SJSA1 (cell line): Measurements from ENCODE around the gene SULT1A1. TPM values are rescaled to one million over a fixed set of nuclear protein-coding genes. Genes with fewer than 3 reads are reported as not detected.
"Not testable (repeated sequence)": the region's sequence is repeated elsewhere in the genome, so short reads cannot be mapped to it uniquely, and the experiment has no call there.

Source experiments
- DNase-seq, 2 experiments: peaks; one replicate each; pipeline ENCODE4 v3.0.0-alpha.2; 2015 to 2020; ENCODE audit warnings: low spot score in 2 of 2, low read depth in 1 of 2
- H3K27ac ChIP-seq: fragments of 250-450 bp; sonication (Bioruptor Pico); 2 replicates; pipeline ENCODE4 v1.5.1; 2020; ENCODE audit warnings: mild to moderate bottlenecking, moderate library complexity
- H3K27me3 ChIP-seq: fragments of 250-450 bp; sonication (Bioruptor Pico); replicated peaks from 2 replicates; pipeline ENCODE4 v1.5.1; 2020; ENCODE audit warnings: mild to moderate bottlenecking, moderate library complexity
- H3K36me3 ChIP-seq: fragments of 250-450 bp; sonication (Bioruptor Pico); 2 replicates; pipeline ENCODE4 v1.5.1; 2020; ENCODE audit warnings: mild to moderate bottlenecking
- H3K4me1 ChIP-seq: fragments of 250-450 bp; sonication (Bioruptor Pico); replicated peaks from 2 replicates; pipeline ENCODE4 v1.6.1; 2021; ENCODE audit warnings: mild to moderate bottlenecking
- H3K4me3 ChIP-seq: fragments of 250-450 bp; sonication (Bioruptor Pico); 2 replicates; pipeline ENCODE4 v1.5.1; 2020; ENCODE audit warnings: mild to moderate bottlenecking
- H3K9me3 ChIP-seq: fragments of 250-450 bp; sonication (Bioruptor Pico); replicated peaks from 2 replicates; pipeline ENCODE4 v1.5.1; 2020; ENCODE audit warnings: mild to moderate bottlenecking
- total RNA-seq: library from RNA; depleted of rRNA; stranded (reverse); fragments of >200 nt; shearing (Covaris generic); gene quantifications from 2 replicates; pipeline ENCODE4 v1.2.3, GENCODE V29; 2014

The SULT1A1 gene
- total RNA-seq, 1 experiment from 2014 or later: 0.79 TPM

DNA sequence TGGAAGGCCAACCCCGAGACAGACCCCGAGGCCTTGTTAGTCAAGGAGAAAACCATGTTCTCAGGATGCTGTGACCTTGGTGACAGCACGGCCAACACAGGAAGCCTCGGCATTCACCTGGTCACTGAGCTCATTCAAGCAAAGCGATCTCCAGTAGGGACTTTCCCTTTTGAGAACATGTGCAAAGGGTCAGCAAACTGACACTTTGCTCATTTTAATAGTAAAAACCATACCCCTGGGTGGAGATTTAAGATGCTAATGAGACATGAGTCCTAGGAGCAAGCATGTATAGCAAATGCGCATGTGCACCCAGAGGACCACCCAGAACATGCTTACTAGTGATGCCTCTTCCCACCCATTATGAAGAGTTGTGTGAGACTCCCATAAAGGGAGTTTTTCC, 7.3 kb downstream of the SULT1A1 start:
- Histone ChIP-seq H3K36me3 (no peaks in the 10 kb centered on the region), H3K4me1 (no peaks in the 10 kb centered on the region), H3K27ac (no peak overlapping the region), H3K9me3 (no peaks in the 10 kb centered on the region), H3K27me3 (no peaks in the 10 kb centered on the region), H3K4me3 (no peak overlapping the region)
- DNase-seq: no peak

DNA sequence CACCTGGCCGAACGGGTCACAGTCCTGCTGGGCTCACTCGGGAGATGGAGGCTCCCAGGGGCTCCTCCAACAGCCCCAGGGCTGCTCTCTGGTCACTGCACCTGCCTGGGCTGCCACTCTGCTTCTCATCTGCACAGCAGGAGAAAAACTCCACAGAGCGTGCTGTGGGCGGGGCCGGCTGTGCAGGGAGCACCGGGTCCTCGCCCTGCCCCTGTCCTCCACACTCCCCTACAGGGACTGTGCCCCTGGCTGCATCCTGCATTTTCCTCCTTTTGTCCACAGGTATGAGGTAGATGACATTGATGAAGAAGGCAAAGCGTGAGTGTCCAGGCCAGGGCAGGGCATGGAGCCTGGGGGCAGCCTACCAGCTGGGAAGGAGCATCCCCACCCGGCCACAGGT, 7.8 kb downstream of the SULT1A1 start:
- H3K27ac ChIP-seq, H3K4me3 ChIP-seq, H3K36me3 ChIP-seq, DNase-seq, H3K9me3 ChIP-seq, H3K4me1 ChIP-seq, H3K27me3 ChIP-seq: not testable (repeated sequence)

DNA sequence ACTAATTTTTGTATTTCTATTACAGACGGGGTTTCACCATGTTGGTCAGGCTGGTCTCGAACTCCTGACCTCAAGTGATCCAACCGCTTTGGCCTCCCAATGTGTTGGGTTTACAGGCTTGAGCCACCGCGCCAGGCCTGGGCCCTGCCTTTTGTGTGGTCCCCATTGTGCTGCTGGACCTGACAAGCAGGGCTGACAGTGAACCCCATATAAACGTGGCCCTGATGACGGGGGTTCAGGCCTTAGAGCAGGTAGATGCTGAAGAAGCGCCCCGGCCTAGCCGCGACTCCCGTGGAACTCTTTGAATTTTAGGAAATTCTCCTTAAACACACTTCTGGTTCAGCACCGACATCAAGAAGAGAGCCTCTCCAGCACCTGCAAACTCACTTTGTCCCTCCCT, 8.3 kb downstream of the SULT1A1 start:
- not testable (repeated sequence) for H3K27me3 ChIP-seq, DNase-seq, H3K27ac ChIP-seq, H3K4me3 ChIP-seq, H3K4me1 ChIP-seq, H3K36me3 ChIP-seq, H3K9me3 ChIP-seq

DNA sequence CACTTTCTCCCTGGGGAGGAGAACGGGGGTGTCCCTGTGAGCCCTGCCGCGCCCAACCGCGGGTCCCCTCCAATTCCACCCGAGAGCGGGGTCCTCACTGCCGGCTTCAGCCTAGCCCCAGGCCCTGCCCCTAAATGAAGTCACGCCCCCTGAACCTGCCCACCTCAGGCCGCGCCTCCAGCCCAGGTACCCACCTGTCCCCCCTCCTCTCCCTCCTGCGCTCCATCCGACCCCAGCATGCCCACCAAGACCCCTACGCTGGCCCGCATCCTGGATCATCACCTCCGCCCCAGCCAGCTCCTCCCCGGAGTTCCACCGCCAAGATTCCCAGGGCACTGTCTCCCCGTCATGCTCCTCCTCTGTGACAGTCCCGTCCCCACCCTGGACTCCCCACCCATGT, 8.9 kb downstream of the SULT1A1 start:
- not testable (repeated sequence) for DNase-seq, H3K27ac ChIP-seq, H3K36me3 ChIP-seq, H3K9me3 ChIP-seq, H3K4me1 ChIP-seq, H3K4me3 ChIP-seq, H3K27me3 ChIP-seq

DNA sequence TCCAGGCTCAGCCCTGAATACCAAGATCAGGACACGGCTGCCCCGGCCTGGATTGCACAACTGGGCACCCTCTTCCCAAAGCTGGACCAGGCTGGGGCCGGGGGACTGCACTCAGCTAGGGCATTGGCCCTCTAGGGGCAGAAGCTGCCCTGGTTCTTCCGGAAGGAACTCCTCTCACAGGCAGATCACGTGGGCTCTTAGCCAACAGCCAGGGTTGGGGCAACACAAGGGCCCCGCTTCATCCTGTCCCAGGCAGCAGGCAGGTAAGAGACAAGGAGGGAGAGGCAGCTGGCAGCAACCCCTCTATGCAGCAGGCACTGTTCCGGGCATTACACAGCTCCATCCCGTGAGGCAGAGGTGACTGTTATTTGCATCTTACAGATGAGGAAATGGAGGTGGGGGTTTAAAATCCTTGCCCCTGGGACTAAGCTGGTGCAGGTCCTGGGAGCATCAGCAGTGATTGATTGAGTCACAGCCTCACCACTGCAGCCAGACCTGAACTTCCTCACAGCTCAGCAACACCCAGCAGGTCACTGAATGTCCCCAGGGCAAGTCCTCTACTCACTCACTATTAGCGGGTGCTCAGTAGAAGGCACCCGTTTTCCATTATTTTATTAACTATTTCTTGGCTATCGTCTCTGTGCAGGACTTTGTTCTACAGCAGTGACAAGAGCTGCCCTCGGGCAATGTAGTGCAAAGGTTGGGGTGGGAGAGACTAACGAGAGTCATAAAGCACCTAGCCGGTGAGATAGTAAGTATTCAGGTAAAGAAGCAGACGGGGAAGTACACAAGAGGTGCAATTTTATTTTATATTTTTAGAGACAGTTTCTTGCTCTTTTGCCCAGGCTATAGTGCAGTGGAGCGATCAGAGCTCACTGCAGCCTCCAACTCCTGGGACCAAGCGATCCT, 10.2 kb downstream of the SULT1A1 start:
- H3K27ac ChIP-seq, H3K4me3 ChIP-seq, H3K27me3 ChIP-seq: not testable (repeated sequence)

DNA sequence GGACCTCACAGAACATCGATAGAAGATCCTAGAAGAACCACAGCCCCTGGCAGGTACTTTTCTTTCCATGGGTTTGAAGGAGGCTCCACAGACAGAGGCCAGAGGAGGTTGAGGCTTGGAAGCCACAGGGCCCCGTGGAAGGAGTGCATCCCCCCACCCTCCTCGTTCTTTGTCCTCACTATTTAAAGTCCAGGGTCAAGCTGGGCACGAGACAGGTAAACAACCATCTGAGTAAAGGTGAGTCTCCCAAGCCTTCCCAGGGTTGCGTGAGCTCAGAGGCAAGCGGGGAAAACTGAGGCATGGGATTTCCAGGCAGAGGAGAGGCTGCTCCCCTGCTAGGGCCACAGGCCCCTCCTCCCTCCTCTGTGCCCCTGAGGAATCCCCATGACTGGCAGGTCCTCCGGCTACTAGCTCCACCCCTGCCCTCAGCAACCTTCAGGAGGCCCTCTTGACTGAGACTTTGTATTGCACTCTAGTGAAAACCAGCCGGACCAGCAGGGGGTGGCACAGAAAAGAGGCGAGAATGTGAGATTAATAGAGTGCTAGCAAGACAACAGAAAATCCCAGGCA, 12.1 kb downstream of the SULT1A1 start:
- Histone ChIP-seq H3K27me3 (no peaks in the 10 kb centered on the region), H3K36me3 (no peaks in the 10 kb centered on the region), H3K4me1 (no peaks in the 10 kb centered on the region), H3K4me3 (no peak overlapping the region), H3K27ac (no peak overlapping the region), H3K9me3 (no peaks in the 10 kb centered on the region)
- DNase-seq: no peak

More for the DNA sequence above, 10.2 kb downstream of the SULT1A1 start:
- not testable (repeated sequence) for H3K36me3 ChIP-seq, DNase-seq, H3K9me3 ChIP-seq, H3K4me1 ChIP-seq

DNA sequence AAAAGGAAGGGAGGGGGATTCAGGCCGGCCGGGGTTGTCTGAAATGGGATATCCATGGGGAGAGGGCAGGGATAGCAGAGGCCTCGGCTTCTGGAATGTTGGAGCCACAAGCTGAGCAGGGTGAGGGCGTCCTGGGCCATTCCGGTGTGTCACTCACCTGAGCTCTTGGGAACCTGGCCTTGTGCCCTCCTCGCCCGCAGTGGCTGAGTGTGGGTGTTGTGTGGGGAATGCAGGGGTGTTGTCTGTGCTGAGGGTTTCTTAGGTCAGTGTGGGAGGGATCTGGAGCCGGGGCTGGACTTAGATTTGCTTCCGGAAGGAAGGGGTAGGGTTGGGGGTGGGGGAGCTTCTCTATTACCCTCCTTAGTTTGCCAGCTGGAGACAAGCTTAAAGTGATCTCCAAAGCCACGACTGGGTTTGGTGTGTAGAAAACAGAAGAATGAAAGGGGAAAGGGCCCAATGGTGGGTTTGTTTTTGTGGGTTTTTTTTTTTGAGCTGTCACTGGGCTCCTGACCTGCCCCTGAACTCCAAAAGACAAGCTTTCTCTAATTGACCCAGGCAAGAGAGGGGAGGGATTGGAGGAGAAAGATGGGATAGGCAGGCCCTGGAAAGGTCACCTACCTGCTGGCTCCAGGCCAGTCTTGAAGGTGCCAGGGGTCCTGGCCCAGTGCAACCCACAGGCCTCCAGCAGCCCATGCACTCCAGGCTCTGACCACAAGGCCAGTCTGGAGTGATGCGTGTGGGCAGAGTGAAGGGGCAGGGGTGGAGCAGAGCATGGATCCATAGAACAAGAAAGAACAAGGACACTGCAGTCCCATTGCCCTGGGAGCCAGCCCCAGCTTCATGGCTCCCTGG, 12.8 kb downstream of the SULT1A1 start, which contains the start of gene SULT1A2:
SULT1A2 (minus strand) TSS at position 211 of the 852 bp plus-strand sequence. CDS start 1,120 bp downstream, outside the sequence.
- no peaks in the 10 kb centered on the region for H3K9me3 ChIP-seq
- DNase-seq: no peak
- no peaks in the 10 kb centered on the region for H3K4me1 ChIP-seq
- H3K36me3 ChIP-seq: no peaks in the 10 kb centered on the region
- H3K4me3 ChIP-seq: no peak within 1 kb of the TSS
- no peaks in the 10 kb centered on the region for H3K27me3 ChIP-seq
- no peak within 1 kb of the TSS for H3K27ac ChIP-seq

DNA sequence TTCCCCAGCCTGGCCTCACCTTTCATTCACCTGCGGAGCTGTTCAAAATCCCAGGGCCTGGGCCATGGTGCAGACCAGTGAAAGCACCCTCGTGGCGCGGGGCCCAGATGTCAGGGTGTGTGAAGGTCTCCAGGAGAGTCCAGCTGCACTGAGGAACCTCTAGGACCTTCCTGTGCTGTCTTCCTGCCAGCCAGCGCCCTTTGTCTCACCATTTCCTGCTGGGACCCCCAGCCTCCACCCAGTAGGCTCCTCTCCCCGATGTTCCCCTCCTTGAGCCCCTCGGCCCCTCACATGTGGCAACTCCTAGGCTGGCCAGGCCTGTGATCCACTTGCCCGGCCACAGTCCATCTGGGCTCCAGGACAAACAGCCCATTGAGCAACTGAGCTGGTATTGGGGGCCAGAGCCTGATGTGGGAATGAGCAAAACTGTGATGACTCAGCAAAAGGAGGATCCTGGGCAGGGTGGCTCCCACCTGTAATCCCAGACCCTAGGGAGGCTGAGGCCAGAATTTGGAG, 13.7 kb downstream of the SULT1A1 start:
- Histone ChIP-seq H3K4me3 (no peak overlapping the region), H3K27me3 (no peaks in the 10 kb centered on the region), H3K9me3 (no peaks in the 10 kb centered on the region), H3K4me1 (no peaks in the 10 kb centered on the region), H3K27ac (no peak overlapping the region), H3K36me3 (peaks cover under 1% of the 10 kb centered on the region)
- no peak for DNase-seq

DNA sequence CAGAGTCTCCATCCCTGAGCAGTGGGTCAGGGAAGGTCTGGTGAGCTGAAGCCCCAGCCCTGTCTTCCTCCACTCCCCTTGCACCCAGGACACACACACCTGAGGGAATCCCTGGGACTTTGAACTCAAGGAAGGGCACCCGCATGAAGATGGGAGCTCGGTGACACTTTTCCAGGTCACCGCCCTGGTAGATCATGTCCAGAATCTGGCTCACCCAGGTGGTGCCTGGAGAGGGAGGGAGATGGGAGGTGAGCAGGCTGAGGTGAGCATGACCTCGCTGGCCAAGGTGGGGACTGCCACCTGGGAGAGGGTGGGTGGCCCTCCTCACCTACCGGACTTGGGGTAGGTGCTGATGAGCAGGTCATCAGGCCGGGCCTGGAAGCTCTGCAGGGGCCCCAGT, 14.4 kb downstream of the SULT1A1 start:
- not testable (repeated sequence) for H3K4me3 ChIP-seq, H3K27me3 ChIP-seq, H3K36me3 ChIP-seq, DNase-seq, H3K9me3 ChIP-seq, H3K4me1 ChIP-seq, H3K27ac ChIP-seq

DNA sequence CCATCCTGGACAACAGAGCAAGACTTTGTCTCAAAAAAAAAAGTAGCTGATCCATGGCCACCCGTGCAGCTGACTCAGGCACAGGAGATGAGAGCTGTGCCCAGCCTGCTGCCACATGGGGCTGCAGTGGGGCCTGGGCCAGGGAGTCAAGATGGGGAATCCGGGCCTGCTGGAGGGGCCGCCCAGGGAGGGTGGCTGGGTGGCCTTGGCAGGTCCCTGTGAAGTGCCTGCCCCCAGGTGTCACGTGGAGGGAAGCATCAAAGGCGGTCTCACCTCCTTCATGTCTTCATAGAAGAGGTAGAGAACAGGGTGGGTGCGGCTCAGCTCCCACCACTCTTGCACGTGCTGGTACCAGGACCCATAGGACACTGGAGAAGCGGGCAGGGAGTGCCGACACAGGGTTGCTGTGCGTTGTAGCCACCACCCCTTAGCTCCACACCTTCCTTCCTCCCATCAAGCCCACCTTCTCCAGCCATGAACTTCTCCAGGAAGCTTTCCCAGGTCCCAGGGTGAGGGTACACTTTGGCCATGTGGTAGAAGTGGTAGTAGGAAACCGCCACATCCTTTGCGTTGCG, 16.8 kb downstream of the SULT1A1 start:
- Histone ChIP-seq H3K36me3 (peaks cover 16% of the 10 kb centered on the region), H3K9me3 (no peaks in the 10 kb centered on the region), H3K27ac (no peak overlapping the region), H3K27me3 (no peaks in the 10 kb centered on the region), H3K4me3 (no peak overlapping the region), H3K4me1 (no peaks in the 10 kb centered on the region)
- DNase-seq: no peak

DNA sequence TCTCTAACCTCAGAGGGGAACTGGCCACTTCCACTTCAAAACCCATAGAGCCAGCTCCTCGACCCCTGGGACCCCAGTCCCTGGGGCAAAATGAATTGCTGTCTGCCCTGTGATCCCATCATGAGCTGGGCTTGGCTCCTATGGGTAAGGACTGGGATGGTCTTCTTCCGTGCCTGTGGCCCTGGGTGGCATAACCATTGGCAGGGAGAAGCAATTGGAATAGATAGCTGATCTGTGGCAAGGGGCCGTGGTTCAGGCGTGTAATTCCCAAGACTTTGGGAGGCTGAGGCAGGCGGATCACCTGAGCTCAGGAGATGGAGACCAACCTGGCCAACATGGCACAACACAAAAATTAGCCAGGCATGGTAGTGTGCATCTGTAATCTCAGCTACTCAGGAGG, 17.3 kb downstream of the SULT1A1 start:
- Histone ChIP-seq H3K4me3 (no peak overlapping the region), H3K4me1 (peaks cover 1% of the 10 kb centered on the region), H3K36me3 (peaks cover 16% of the 10 kb centered on the region), H3K27me3 (no peaks in the 10 kb centered on the region), H3K27ac (no peak overlapping the region), H3K9me3 (no peaks in the 10 kb centered on the region)
- no peak for DNase-seq

DNA sequence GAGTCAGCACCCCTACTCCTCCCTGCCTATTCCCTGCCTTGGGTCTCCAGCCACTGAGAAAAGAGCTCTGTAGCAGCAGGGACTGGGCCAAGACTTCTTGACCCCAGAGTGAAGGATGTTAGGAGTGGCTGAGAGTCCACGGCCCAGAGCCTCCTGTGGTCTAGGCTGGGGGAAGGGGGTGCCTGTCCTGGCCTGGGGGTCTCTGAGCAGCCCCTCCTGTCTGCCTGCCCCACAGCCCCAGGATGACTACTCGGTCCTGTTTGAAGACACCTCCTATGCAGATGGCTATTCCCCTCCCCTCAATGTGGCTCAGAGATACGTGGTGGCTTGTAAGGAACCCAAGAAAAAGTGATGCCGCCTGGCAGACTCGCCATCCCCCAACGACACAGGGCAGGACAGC, 18.5 kb downstream of the SULT1A1 start:
- H3K27ac ChIP-seq: no peak overlapping the region
- H3K4me3 ChIP-seq: no peak overlapping the region
- H3K9me3 ChIP-seq: no peaks in the 10 kb centered on the region
- no peaks in the 10 kb centered on the region for H3K27me3 ChIP-seq
- H3K4me1 ChIP-seq: peaks cover 6% of the 10 kb centered on the region
- peaks cover 19% of the 10 kb centered on the region for H3K36me3 ChIP-seq
- DNase-seq: no peak
